GM06990 (cell line): ENCODE measurements around the gene C4BPA.

Experiments
- DNase-seq: peaks from one replicate; pipeline ENCODE4 v3.0.0-alpha.2; 2011; ENCODE audit not compliant: insufficient read length; ENCODE audit errors: extremely low read depth
- H3K27me3 ChIP-seq: replicated peaks from 2 replicates; pipeline ENCODE4 v1.6.0; 2011; ENCODE audit warnings: low read length; ENCODE audit not compliant: control insufficient read depth, insufficient read depth
- H3K36me3 ChIP-seq: 2 replicates; pipeline ENCODE4 v1.5.1; 2011; ENCODE audit warnings: low read length; ENCODE audit not compliant: control insufficient read depth, insufficient read depth
- H3K4me3 ChIP-seq: replicated peaks from 2 replicates; pipeline ENCODE4 v1.5.1; 2011; ENCODE audit warnings: low read depth, mild to moderate bottlenecking, control low read depth, low read length
- TF ChIP-seq, protein P1 (sequence below): IDR thresholded peaks from 2 replicates; pipeline ENCODE4 v1.5.1; 2011; ENCODE audit warnings: low read length, control low read depth, mild to moderate bottlenecking, inconsistent platforms; ENCODE audit not compliant: insufficient read depth, poor library complexity, severe bottlenecking

The C4BPA gene

DNA sequence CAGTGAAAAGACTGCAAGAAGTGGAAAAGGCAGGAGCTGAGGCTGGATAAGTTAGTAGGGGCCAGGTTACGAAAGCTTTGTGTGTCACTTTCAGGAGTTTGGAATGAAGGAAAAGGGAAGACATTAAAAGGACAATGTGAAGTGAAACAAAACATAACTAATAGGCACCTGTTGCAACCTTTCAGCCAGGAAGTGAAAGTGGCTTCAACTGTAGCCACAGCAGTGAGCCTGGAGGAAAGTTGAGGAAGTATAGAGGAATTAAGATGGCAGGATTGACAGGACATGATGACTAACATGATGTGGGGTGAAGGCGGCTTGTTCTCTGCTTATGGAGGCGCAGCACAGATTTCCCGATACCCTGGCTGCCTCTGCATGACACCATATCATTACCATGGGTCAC, 68.9 kb downstream of the C4BPA start:
- Histone ChIP-seq H3K36me3 (no peaks in the 10 kb centered on the region), H3K4me3 (no peak overlapping the region), H3K27me3 (no peaks in the 10 kb centered on the region)
- TF ChIP-seq, protein P1, sequence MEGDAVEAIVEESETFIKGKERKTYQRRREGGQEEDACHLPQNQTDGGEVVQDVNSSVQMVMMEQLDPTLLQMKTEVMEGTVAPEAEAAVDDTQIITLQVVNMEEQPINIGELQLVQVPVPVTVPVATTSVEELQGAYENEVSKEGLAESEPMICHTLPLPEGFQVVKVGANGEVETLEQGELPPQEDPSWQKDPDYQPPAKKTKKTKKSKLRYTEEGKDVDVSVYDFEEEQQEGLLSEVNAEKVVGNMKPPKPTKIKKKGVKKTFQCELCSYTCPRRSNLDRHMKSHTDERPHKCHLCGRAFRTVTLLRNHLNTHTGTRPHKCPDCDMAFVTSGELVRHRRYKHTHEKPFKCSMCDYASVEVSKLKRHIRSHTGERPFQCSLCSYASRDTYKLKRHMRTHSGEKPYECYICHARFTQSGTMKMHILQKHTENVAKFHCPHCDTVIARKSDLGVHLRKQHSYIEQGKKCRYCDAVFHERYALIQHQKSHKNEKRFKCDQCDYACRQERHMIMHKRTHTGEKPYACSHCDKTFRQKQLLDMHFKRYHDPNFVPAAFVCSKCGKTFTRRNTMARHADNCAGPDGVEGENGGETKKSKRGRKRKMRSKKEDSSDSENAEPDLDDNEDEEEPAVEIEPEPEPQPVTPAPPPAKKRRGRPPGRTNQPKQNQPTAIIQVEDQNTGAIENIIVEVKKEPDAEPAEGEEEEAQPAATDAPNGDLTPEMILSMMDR, result no peak
- no peak for DNase-seq

GRCh38 chr1:207173396-207173795, 69.4 kb downstream of the C4BPA start:
- H3K4me3 ChIP-seq, result no peak overlapping the region
- no peaks in the 10 kb centered on the region for H3K36me3 ChIP-seq
- TF ChIP-seq, protein P1, result no peak
- H3K27me3 ChIP-seq, result no peaks in the 10 kb centered on the region
- DNase-seq, result no peak

- Histone ChIP-seq H3K36me3 (no peaks in the 10 kb centered on the region), H3K4me3 (no peak overlapping the region), H3K27me3 (no peaks in the 10 kb centered on the region)
- DNase-seq, result no peak
- TF ChIP-seq, protein P1, result no peak
Observed at GRCh38 chr1:207174913-207175312, 70.9 kb downstream of the C4BPA start.

DNA sequence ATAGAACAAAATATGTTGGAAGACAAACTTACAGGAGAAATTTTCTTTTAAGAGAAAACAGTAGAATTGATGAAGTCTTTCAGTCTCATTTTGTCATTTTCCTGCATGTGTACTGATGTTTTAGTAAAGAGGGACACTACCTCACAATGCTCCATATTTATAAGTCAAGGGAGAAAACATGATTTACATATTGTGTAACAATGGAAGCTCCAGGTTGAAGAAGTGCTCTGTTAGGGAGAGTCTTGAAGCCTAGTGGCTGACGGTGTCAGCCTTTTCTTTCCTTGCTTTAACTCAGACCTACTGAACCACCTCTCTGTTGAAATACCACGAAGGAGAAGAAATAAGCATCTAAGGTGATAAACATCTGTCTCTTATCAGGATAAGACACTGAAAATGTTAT, 75.0 kb downstream of the C4BPA start:
- Histone ChIP-seq H3K4me3 (no peak overlapping the region), H3K36me3 (no peaks in the 10 kb centered on the region), H3K27me3 (no peaks in the 10 kb centered on the region)
- TF ChIP-seq, protein P1, result no peak
- no peak for DNase-seq

DNA sequence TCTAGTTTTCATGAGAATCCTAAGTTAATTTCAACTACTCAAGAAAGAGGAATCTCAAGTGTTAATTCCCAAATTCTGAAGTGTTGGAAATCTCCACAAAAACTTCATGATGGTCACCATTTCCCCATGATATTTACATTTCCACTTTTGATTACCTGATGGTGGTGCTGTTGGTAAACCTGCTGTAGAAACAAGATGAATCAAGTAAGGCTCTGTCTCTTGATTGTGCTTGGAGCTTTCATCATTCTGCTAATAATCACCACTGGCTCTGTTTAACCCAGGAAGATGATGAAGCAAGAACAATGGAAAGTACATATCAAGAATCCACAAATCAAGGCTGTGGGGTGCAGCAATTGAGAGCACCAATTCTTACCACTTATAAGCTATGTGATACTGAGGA, 77.8 kb downstream of the C4BPA start:
- no peak for DNase-seq
- no peaks in the 10 kb centered on the region for H3K27me3 ChIP-seq
- no peak overlapping the region for H3K4me3 ChIP-seq
- TF ChIP-seq, protein P1, result peak; percentile 17
- H3K36me3 ChIP-seq, result no peaks in the 10 kb centered on the region

GRCh38 chr1:207186503-207186902, 82.5 kb downstream of the C4BPA start:
- no peak for DNase-seq
- Histone ChIP-seq H3K36me3 (no peaks in the 10 kb centered on the region), H3K27me3 (no peaks in the 10 kb centered on the region), H3K4me3 (no peak overlapping the region)
- TF ChIP-seq, protein P1, result no peak
